ENCODE data around the gene E2F4.

Gene E2F4

DNA sequence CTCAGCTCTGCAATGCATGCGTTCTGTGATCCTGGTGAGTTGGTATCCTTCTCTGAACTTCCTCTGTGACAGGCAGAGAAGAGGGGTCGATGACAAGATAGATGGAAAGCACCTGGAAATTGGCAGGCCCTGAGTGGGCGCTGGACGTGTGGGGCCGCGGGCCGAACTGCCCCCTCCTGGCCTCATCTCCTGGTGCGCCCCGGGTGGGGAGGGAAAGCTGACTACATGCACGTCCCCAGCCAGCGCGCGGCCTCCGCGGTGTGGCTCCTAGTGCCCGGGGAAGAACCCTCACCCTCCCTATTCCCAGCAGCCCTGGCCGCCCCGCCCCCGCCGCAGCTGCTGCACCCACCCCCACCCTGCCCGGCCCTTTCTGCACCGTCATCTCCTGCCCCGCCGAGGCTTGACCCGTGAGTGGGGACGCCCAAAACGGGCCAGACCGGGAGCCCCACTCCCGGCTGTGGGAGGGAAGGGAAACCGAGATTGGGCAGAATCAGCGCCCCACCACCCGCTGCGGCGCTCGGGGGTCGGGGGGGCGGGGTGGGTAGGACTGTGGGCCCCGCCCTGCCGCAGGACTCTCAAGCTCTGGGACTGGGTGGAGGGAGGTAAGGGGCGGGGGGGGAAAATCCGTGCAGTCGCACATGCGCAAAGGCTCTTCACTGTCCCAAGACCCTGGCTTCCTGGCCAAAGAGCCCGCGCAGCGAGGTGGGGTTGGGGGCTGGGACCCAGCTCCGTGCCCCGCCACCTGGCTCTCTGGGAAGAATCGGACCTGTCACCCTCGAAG, 21.6 kb upstream of the E2F4 start, which contains the start of gene NOL3:
NOL3 (plus strand) TSS at position 371 of the 781 bp plus-strand sequence.
- peak; percentile 55 for ATAC-seq
- TF ChIP-seq BACH2 (CRISPR knock-in tag; IDR thresholded peaks at IDR 0.05; ENCODE audit: borderline replicate concordance) (no peak), ZFP3 (CRISPR knock-in tag; IDR thresholded peaks at IDR 0.05) (no peak), ZC3H10 (CRISPR knock-in tag; IDR thresholded peaks at IDR 0.05) (no peak), ESRRG (CRISPR knock-in tag; IDR thresholded peaks at IDR 0.05) (no peak), ZNF8 (CRISPR knock-in tag; IDR thresholded peaks at IDR 0.05) (no peak), ARNTL (CRISPR knock-in tag; IDR thresholded peaks at IDR 0.05; ENCODE audit: borderline replicate concordance, low read depth) (no peak), SNAI2 (CRISPR knock-in tag; IDR thresholded peaks at IDR 0.05) (no peak), ISL1 (CRISPR knock-in tag; IDR thresholded peaks at IDR 0.05) (no peak), TCF4 (CRISPR knock-in tag; IDR thresholded peaks at IDR 0.05; ENCODE audit: borderline replicate concordance) (no peak), ZNF565 (CRISPR knock-in tag; conservative IDR thresholded peaks at IDR 0.05; ENCODE audit: low read depth) (no peak), OSR1 (CRISPR knock-in tag; IDR thresholded peaks at IDR 0.05) (no peak)
- TF ChIP-seq, protein P1, sequence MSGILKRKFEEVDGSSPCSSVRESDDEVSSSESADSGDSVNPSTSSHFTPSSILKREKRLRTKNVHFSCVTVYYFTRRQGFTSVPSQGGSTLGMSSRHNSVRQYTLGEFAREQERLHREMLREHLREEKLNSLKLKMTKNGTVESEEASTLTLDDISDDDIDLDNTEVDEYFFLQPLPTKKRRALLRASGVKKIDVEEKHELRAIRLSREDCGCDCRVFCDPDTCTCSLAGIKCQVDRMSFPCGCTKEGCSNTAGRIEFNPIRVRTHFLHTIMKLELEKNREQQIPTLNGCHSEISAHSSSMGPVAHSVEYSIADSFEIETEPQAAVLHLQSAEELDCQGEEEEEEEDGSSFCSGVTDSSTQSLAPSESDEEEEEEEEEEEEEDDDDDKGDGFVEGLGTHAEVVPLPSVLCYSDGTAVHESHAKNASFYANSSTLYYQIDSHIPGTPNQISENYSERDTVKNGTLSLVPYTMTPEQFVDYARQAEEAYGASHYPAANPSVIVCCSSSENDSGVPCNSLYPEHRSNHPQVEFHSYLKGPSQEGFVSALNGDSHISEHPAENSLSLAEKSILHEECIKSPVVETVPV (CRISPR knock-in tag; IDR thresholded peaks at IDR 0.05), result no peak
- TF ChIP-seq, protein P2, sequence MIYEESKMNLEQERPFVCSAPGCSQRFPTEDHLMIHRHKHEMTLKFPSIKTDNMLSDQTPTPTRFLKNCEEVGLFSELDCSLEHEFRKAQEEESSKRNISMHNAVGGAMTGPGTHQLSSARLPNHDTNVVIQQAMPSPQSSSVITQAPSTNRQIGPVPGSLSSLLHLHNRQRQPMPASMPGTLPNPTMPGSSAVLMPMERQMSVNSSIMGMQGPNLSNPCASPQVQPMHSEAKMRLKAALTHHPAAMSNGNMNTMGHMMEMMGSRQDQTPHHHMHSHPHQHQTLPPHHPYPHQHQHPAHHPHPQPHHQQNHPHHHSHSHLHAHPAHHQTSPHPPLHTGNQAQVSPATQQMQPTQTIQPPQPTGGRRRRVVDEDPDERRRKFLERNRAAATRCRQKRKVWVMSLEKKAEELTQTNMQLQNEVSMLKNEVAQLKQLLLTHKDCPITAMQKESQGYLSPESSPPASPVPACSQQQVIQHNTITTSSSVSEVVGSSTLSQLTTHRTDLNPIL (CRISPR knock-in tag; IDR thresholded peaks at IDR 0.05; ENCODE audit: low read depth), result no peak
- TF ChIP-seq, protein P3, sequence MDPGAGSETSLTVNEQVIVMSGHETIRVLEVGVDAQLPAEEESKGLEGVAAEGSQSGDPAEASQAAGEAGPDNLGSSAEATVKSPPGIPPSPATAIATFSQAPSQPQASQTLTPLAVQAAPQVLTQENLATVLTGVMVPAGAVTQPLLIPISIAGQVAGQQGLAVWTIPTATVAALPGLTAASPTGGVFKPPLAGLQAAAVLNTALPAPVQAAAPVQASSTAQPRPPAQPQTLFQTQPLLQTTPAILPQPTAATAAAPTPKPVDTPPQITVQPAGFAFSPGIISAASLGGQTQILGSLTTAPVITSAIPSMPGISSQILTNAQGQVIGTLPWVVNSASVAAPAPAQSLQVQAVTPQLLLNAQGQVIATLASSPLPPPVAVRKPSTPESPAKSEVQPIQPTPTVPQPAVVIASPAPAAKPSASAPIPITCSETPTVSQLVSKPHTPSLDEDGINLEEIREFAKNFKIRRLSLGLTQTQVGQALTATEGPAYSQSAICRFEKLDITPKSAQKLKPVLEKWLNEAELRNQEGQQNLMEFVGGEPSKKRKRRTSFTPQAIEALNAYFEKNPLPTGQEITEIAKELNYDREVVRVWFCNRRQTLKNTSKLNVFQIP (CRISPR knock-in tag; IDR thresholded peaks at IDR 0.05; ENCODE audit: borderline replicate concordance, low read depth), result no peak
- TF ChIP-seq, protein P4, sequence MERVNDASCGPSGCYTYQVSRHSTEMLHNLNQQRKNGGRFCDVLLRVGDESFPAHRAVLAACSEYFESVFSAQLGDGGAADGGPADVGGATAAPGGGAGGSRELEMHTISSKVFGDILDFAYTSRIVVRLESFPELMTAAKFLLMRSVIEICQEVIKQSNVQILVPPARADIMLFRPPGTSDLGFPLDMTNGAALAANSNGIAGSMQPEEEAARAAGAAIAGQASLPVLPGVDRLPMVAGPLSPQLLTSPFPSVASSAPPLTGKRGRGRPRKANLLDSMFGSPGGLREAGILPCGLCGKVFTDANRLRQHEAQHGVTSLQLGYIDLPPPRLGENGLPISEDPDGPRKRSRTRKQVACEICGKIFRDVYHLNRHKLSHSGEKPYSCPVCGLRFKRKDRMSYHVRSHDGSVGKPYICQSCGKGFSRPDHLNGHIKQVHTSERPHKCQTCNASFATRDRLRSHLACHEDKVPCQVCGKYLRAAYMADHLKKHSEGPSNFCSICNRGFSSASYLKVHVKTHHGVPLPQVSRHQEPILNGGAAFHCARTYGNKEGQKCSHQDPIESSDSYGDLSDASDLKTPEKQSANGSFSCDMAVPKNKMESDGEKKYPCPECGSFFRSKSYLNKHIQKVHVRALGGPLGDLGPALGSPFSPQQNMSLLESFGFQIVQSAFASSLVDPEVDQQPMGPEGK (CRISPR knock-in tag; IDR thresholded peaks at IDR 0.05; ENCODE audit: borderline replicate concordance), result no peak

DNA sequence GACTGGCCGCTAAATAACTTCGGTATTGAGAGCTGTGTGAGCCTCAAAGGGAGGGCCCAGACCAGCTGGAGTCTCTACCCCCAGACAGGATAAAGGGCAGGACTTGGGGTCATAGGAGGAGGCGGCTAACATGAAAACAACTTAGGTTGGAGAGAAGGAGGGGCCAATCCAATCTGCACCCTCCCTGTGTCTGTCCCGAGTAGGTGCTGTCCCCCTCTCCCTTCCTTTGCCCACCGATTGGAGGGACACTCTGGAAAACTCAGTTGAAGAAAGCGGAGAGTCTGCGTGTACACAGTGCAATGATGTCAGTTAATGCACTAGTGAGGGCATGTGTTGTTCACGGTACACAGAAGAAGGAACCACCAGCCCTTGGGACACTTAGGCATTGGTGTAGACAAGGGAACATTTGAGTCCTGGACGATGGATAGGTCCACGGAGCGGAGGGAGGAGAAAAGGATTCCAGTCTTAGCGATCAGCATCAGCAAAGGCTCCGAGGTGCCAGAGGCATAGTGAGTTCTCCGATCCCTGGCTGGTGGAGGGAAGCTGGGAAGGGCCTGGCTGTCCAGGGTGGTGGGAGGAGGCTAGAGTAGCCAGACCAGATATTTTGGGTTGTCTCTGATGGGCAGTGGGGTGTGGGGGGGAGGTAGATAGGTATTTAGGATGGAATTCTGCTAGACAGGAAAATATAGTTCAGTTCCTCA, 20.9 kb upstream of the E2F4 start:
- TF ChIP-seq ZFP3 (CRISPR knock-in tag; IDR thresholded peaks at IDR 0.05) (no peak), TOX (CRISPR knock-in tag; IDR thresholded peaks at IDR 0.05; ENCODE audit: borderline replicate concordance) (no peak), ZFP30 (CRISPR knock-in tag; IDR thresholded peaks at IDR 0.05) (no peak), PPARA (CRISPR knock-in tag; IDR thresholded peaks at IDR 0.05; ENCODE audit: borderline replicate concordance) (no peak), ARNTL (CRISPR knock-in tag; IDR thresholded peaks at IDR 0.05; ENCODE audit: borderline replicate concordance, low read depth) (no peak), GLIS3 (CRISPR knock-in tag; IDR thresholded peaks at IDR 0.05) (no peak), RARB (CRISPR knock-in tag; IDR thresholded peaks at IDR 0.05) (no peak), ZNF565 (CRISPR knock-in tag; conservative IDR thresholded peaks at IDR 0.05; ENCODE audit: low read depth) (no peak), ESRRG (CRISPR knock-in tag; IDR thresholded peaks at IDR 0.05) (no peak), BACH2 (CRISPR knock-in tag; IDR thresholded peaks at IDR 0.05; ENCODE audit: borderline replicate concordance) (no peak), ZNF70 (CRISPR knock-in tag; IDR thresholded peaks at IDR 0.05) (no peak), TCF4 (CRISPR knock-in tag; IDR thresholded peaks at IDR 0.05; ENCODE audit: borderline replicate concordance) (no peak), CSDC2 (CRISPR knock-in tag; IDR thresholded peaks at IDR 0.05) (no peak), OSR1 (CRISPR knock-in tag; IDR thresholded peaks at IDR 0.05) (no peak), SNAI2 (CRISPR knock-in tag; IDR thresholded peaks at IDR 0.05) (no peak), ISL1 (CRISPR knock-in tag; IDR thresholded peaks at IDR 0.05) (no peak)
- TF ChIP-seq, protein P2 (CRISPR knock-in tag; IDR thresholded peaks at IDR 0.05; ENCODE audit: low read depth), result no peak
- TF ChIP-seq, protein P3 (CRISPR knock-in tag; IDR thresholded peaks at IDR 0.05; ENCODE audit: borderline replicate concordance, low read depth), result no peak
- TF ChIP-seq, protein P4 (CRISPR knock-in tag; IDR thresholded peaks at IDR 0.05; ENCODE audit: borderline replicate concordance), result no peak
- TF ChIP-seq, protein P1 (CRISPR knock-in tag; IDR thresholded peaks at IDR 0.05), result no peak
- ATAC-seq, result peak; percentile 1

Data from SK-N-SH treated with all-trans-retinoic acid at 6 μM for 48 hours (cell line).